HG02852 (cell line): ENCODE results near the gene SRP68.

ENCODE experiments used
- ATAC-seq: cut with Tn5 transposase; IDR thresholded peaks from one replicate; pipeline ENCODE4 v1.9.1; 2021; ENCODE audit warnings: mild to moderate bottlenecking, moderate library complexity; ENCODE audit not compliant: unreplicated experiment

Gene SRP68

DNA sequence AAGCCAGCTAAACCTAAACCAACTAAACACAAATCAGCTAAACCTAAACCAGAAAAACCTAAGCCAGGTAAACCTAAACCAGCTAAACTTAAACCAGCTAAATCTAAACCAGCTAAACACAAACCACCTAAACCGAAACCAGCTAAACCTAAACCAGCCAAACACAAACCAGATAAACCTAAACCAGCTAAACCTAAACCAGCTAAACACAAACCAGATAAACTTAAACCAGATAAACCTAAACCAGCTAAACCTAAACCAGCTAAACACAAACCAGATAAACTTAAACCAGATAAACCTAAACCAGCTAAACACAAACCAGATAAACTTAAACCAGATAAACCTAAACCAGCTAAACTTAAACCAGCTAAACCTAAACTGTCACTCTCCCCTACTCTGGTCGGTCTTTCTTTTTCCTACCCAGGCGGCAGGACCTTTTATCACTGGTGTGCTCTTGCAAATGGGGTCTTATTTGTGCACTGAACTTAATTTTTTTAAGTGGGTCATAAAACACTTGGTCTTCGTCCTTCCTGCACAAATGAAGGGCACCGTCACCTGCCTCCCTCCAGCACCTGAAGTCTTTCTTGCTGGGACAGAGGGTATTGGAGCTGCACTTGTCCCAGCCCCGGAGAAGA is 52.4 kb downstream of the SRP68 start:
- no peak for ATAC-seq

DNA sequence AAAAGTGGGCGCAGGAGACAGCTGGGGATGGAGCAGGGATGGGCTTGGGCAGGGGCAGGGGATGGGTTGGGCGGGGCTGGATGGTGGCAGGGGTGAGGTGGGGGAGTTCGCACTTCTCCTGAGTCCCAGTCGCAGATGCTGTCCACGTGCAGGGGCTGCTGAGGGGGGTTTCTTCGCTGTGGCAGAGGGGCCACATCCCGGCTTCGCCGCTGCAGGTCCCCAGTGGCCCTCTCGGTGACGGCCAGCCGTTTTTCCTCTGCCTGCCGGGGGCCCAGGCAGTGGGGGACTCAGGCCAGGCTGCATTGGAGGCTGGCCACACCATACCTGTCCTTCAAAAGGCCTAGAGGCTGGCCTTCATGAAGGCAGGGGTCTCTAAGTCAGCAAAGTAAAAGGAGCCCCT is 53.5 kb downstream of the SRP68 start:
- no peak for ATAC-seq

DNA sequence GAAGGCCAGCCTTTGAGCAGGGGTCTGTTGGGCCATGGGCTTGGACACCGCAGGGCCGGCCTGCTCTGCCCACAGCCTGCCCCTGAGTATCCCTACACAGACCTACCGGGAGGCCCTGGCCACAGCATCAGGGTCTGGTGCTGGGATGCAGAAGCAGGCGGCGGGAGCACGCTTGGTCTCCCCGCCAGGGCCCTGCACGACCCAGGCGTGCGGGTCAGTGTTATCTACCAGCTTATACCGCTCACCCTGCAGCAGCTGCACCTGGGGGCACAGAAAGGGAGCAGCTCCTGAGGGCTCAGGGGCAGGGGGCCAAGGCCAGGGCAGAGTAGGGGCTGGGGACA is 54.0 kb downstream of the SRP68 start:
- ATAC-seq = no peak

DNA sequence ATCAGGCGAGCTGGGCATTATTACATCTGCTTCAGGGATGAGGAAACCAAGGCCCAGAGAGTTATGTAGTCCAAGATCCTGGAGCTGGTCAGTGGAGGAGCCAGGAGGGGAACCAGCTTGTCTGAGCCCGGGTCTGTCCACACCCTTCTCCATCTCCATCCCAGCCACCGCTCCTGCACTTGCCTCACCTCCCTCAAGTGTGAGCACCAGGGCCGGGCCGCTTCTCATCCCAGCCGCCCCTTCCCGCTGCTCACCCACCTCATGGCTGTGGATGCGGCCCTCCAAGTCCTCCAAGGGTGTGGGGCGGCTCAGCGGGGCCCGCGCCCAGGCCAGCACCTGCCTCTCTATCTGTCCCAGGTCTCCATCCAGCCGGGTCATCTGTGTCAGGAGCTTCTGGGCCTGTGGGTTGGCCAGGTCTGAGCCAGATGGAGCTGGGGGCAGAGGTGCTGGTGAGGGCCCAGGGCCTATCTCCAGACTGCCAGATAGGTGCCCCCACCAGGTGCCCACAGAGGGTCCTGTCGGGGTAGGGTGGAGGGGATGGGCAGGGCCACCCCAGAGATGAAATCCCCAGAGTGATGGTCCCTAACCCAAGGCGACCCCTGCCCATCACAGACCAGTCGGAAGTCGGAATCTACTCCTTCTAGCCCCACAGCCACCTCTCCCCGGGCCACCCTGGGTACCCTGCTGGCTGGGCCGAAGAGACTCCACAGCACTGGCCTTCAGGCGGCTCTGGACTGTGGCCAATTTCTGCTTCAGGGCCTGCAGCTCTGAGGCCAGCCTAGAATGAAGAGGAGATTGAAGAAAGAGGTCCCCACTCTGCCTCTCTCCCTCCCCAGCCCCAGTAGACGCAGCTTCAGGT is 54.6 kb downstream of the SRP68 start:
- ATAC-seq = no peak

DNA sequence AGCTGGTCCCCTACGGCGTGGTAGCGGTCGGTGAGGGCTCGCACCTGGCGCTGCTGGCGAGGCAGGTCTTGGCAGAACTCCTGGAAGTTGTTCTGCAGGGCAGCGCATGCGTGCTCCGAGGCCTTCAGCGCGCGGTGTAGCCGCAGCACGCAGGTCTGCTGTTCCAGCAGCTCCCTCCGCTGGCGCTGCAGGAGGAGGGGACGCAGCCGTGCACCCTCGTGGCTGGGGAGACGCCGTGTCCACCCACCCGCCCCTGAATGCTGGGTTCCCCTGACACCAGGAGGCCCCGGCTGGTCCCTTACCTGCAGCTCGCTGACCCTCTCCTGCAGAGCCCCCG is 57.4 kb downstream of the SRP68 start:
- no peak for ATAC-seq

DNA sequence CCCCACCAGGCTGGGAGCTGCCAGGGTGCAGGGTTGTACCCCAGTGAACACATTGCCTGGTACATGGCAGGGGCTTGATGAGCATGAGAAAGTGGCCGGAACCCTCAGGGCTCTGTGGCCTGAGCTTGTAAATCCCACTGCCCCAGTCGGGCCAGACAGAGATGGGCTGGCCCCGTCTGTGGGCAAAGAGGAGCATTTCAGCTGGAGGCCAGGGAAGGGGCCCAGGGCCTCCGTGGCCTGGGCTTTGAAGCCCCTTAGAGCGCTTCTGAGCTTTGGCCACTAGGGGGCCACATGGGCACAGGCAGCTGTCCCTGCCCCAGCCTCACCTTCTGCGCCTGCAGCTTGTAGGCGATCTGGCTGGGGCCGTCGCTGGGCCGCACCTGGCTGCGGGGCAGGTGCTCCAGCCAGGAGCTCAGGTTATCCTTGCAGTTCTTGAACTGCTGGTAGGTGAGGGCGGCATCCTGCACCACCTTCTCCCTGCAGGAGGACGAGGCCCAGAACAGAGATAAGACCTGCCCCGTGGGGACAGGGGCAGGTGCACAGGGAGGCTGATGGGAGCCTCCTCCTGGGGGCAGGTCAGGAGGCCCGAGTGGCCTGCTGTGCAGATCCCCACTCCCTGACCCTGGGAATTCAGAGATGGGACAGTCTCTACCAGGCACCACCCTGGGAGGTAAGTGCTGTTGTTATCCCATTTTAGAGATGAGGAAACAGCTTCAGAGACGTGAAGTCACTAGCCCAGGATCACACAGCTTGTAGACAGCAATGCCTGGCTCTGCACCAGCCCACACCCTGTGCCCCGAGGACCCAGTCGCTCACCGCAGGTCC is 58.0 kb downstream of the SRP68 start:
- ATAC-seq = no peak

DNA sequence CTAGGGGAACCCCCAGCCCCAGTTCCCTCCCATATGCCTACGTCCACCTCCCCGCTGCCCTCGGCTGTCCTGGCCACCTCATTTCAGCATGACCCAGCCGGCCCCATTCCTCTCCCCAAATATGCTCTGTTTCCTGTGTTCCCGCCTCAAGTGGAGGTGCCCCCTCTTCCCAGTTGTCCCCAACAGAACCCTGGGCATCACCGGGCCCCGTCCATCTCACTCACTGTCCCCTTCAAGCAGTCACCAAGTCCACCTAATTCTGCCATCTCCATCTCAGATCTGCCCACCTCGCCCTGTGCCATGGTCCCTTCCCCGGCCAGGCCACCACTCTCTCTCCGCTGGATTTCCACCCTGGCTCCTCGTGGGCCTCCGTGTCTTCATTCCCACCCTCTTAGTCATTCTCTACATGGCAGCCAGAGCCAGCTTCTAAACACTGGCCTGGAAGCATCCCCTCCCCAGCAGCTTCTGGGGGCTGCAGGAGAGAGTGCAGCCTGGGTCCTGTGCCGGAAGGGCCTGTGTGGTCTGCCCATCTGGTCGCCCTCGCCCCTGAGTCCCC is 58.9 kb downstream of the SRP68 start:
- no peak for ATAC-seq

DNA sequence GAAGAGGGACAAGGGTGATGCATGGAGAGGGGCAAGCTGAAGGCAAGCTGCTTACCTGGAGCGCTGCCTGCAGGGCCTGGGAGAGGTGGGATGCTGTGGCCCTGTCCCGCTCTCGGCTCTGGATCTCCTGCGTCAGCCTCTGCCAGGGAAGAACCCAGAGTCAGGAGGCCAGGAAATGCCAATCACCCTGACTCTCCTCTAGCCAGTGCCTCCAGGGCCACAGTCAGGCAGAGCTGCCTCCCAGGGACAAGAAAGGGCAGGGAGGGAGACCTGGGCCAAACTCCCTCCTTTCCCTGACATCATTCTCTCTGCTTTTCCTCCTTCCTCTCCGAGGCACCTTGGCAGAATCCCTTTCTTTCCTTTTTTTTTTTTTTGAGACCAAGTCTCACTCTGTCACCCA is 60.4 kb downstream of the SRP68 start:
- no peak for ATAC-seq

DNA sequence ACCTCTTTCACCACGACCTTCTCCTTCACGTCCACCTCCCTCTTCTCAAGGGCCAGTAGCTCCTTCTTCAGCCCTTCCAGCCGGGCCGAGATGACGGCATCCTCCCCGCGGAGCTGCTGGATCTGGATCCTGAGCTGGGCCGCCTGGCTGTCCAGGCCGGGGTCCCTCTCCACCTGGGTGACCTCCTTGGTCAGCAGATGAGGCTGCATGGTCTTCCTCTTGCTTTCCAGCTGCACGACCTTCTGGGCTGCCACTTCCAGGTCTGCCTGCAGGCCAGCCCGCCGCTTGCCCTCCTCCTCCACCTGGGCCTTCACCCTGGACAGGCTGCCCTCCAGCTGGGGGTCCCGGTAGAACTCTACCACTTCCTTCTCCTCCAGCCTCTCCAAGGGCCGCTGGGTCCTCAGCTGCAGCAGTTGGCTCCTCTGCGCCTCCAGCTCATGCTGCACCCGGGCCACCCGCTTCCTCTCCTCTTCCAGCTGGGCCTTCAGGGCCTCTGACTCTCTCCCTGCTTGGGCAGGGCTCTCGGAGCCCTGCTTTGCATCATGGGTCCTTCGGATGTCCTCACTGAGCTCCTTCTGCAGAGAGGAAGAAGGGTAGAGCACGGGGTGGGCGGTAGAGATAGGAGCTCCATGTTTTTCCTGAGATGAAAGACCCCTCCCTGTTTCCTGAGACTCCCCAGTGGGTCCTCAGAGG is 62.2 kb downstream of the SRP68 start:
- no peak for ATAC-seq

DNA sequence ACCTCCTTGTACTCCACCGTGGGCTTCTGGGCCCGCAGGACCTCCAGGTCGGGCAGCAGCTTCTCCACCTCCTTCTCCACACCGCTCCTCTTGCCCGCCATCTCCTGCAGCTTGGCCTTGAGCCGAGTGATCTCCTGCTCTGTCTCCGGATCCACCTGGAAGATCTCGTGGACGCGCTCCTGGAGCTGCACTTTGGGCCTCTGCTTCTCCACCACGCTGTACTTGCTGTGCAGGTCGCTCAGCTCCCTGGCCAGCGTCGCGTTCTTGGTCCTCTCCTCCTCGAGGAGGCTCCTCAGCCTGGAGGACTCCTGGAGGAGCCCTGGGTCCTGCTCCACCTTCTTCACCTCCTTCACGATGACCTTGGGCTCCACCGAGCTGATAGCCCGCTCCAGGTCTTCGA is 62.9 kb downstream of the SRP68 start:
- no peak for ATAC-seq

DNA sequence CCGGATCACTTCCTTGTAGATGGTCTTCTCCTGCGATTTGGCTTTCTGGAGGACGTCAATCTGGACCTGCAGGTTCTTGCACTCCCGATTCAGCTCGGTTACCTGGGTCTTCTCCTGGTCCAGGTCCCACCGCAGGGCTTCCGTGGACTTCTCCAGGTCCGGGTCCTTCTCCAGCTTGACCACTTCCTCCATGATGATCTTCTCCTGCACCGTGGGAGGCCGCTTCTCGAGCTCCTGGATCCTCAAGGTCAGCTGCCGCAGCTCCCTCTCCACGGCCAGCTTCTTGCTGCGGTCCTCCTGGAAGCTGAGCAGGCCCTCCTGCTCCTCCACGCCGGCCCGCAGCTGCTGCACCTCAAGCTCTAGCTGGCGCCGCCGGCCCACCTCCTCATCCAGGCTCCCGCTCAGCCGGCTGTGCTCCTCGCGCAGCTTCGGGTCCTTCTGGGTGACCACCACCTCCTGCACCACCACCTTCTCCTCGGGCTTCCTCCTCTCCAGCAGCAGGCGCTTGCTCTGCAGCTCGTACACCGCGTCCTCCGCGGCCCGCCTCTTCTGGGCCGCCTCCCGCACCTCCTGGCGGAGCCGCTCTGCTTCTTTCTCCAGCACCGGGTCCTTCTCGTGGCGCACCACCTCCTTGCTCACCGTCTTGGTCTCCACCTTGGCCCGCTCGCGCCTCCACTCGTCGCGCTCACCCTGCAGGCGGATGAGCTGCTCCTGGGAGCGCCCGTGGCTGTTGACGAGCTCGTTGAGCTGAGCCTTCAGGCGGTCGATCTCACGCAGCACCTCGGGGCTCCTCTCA is 63.5 kb downstream of the SRP68 start:
- no peak for ATAC-seq

DNA sequence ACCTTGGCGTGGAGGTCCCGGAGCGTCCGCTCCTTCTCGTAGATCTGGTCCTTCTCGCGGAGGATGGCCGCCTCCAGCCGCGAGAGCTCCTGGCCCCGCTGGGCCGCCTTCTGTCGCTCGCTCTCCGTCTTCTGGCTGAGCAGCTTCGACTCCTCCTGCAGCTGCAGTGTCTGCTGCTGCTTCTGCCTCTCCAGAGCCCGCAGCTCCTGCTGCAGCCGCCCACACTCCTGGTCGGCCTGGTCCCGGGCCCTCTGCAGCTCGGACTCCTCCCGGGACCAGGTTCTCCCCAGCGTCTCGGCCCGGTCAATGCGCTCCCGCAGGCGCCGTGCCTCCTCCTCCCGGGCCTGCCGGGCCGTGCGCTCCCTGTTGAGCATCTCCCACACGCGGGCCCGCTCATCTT is 64.1 kb downstream of the SRP68 start:
- no peak for ATAC-seq

DNA sequence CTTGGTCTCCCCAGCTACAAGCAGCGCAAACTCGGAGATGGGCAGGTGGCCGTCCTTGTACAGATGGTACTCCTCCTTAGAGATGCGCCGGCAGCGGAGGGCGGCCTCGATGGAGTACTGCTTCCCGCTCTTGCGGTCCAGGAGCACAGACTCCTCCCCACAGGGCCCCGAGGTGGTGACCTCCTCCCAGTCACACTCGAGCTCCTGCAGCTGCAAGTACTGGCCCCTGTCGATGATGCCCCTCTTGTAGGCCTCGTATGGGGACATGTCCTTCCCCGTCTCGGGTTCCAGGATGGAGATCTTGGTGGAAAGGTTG is 64.5 kb downstream of the SRP68 start:
- ATAC-seq = no peak

DNA sequence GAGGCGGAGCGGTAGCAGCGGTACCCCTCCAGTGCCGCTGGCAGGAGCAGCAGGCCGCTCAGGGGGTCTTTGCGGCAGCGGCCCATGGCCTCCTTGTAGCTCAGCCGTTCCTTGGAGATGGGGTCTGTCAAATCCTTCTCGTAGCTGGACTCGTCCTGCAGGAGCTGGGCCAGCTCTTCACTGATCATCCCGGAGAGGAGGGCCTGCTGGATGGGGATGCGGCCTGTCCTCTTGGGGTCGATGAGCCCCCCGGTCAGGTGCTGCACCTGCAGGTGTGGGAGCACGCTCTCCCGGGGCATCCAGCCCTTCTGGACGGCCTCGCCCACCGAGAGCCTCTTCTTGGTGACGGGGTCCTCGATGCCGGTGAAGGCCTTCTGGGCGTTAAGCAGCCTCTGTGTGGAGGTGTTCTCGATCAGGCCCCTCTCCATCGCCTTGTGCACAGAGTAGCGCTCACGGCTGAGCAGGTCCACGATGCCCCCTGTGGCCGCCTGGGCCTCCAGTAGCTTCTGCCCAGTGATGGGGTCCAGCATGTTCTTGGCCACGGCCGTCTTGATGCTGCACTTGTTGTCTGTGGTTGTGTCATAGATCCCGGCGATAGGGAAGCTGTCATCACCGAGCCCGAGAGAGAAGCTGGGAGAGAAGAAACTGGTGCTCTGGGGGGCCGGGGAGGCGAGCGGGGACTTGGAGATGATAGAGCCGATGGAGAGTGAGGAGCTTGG is 65.0 kb downstream of the SRP68 start:
- no peak for ATAC-seq

DNA sequence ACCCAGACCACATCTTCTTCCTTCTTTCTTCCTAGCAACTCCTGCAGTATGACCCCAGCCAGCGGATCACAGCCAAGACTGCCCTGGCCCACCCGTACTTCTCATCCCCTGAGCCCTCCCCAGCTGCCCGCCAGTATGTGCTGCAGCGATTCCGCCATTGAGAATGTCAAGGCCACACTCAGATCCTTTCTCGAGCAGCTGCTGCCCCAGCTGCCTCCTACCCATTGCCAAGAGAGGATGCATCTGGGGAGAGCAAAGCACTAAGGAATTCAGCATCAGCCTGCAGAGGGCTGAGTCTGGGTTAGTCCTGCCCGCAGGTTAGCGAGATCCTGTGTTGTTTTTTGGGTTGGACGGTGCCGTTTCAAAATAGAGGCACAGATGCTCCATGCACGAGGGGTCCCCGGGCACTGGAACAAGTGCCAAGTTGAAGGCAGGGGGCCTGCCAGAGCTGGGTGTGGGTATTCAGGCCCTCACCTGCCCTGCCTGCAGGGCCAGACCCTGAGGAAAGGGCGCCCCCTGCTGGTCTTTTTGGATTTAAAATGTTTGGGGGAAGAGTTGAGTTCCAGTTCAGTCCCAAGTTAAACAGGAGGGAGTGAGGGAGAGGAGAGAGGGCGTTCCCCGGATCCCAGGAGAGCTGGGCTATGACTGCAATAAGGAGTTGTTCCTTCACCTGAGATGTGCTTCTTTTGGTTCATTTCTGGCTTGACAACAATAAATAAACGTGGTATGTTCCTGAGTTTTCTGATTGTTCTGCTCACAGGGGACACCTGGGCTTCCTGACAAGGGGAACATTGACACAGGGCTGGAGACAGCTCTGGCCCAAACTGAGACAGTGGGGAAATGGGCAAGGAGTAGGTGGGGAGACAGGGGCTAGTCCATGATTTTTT is 66.8 kb downstream of the SRP68 start:
- no peak for ATAC-seq

DNA sequence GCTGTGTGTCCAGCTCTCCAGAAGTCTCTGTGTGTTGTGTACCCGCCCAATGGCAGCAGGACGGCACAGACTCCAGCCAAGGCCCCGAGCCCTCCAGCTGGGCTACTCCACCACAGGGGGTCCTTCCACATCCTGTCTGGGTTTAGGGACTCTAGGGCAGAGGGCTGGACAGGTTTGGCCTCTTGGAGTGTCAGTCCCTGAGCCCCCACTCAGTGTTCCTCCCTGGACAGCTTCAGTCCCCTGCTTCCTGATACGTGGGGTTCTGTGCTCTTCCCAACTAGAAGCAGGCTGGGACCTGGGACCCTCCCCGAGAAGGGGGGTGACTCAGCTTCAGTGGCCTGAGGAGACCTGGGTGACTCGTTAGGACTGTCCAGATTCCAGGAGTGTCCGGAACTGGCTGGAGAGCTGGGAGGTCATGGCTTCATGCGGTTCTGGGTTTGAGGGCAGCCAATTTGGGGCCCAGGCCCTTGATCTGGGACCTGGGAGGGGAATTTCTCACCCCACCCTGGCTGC is 67.5 kb downstream of the SRP68 start:
- ATAC-seq = no peak

DNA sequence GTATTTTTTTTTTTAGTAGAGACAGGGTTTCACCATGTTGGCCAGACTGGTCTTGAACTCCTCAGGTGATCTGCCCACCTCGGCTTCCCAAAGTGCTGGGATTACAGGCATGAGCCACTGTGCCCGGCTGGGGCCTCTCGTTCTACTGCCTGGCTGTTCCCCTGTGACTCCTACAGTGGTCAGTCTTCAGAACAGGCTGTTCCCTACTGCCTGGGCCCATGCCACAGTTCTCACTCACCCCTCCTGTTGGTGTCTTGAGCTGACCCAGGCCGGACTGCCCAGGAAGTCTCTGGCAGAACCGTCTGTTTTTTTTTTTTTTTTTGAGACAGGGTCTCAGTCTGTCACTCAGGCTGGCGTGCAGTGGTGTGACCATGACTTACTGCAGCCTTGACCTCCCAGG is 68.4 kb downstream of the SRP68 start:
- no peak for ATAC-seq

DNA sequence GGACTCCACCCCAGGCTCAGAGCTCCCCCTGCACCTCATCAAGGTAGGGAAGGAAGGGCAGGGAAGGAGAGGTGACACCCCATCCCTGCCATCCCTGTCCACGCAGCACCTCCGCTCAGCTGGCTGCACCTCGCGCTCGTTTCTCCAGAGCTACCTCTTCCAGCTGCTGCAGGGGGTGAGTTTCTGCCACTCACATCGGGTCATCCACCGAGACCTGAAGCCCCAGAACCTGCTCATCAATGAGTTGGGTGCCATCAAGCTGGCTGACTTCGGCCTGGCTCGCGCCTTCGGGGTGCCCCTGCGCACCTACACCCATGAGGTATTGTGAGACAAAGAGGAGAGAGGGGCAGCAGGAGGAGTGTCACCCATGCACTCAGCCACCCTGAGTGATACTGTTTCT is 70.2 kb downstream of the SRP68 start:
- ATAC-seq = no peak
